GM19395 (cell line): ENCODE data around the gene RBBP9.
"Not testable (repeated sequence)": the region's sequence is repeated elsewhere in the genome, so short reads cannot be mapped to it uniquely, and the experiment has no call there.

Source experiments
- ATAC-seq: cut with Tn5 transposase; IDR thresholded peaks from one replicate; pipeline ENCODE4 v1.9.1; 2021; ENCODE audit warnings: mild to moderate bottlenecking, moderate library complexity; ENCODE audit not compliant: unreplicated experiment

Gene RBBP9

GRCh38 chr20:18496740-18497592, at the start of gene RBBP9:
RBBP9 (minus strand) TSS chr20:18497225; CDS start chr20:18497167, 58 bp downstream.
- peak; percentile 98 for ATAC-seq

GRCh38 chr20:18545566-18545965, 48.5 kb upstream of the RBBP9 start:
- no peak for ATAC-seq

GRCh38 chr20:18543932-18544331, 46.9 kb upstream of the RBBP9 start:
- no peak for ATAC-seq

GRCh38 chr20:18543216-18543615, 46.2 kb upstream of the RBBP9 start:
- no peak for ATAC-seq

- no peak for ATAC-seq
Measured at GRCh38 chr20:18541741-18542140, 44.7 kb upstream of the RBBP9 start.

- no peak for ATAC-seq
Measured at GRCh38 chr20:18537651-18538050, 40.6 kb upstream of the RBBP9 start.

- no peak for ATAC-seq
Measured at GRCh38 chr20:18533978-18534644, 37.1 kb upstream of the RBBP9 start.

- no peak for ATAC-seq
Measured at GRCh38 chr20:18533491-18533890, 36.5 kb upstream of the RBBP9 start.

GRCh38 chr20:18532626-18533025, 35.6 kb upstream of the RBBP9 start:
- no peak for ATAC-seq

GRCh38 chr20:18529041-18529440, 32.0 kb upstream of the RBBP9 start:
- ATAC-seq: no peak

GRCh38 chr20:18527836-18528235, 30.8 kb upstream of the RBBP9 start:
- ATAC-seq: no peak

- no peak for ATAC-seq
Measured at GRCh38 chr20:18527339-18527738, 30.3 kb upstream of the RBBP9 start.

GRCh38 chr20:18526761-18527160, 29.7 kb upstream of the RBBP9 start:
- ATAC-seq: not testable (repeated sequence)

- ATAC-seq: no peak
Measured at GRCh38 chr20:18524646-18525045, 27.6 kb upstream of the RBBP9 start.

GRCh38 chr20:18523066-18523465, 26.0 kb upstream of the RBBP9 start:
- no peak for ATAC-seq

GRCh38 chr20:18522066-18522465, 25.0 kb upstream of the RBBP9 start:
- not testable (repeated sequence) for ATAC-seq

GRCh38 chr20:18515973-18516372, 18.9 kb upstream of the RBBP9 start:
- no peak for ATAC-seq

- ATAC-seq: no peak
Measured at GRCh38 chr20:18514127-18514526, 17.1 kb upstream of the RBBP9 start.

- no peak for ATAC-seq
Measured at GRCh38 chr20:18513208-18513607, 16.2 kb upstream of the RBBP9 start.

GRCh38 chr20:18511571-18511970, 14.5 kb upstream of the RBBP9 start:
- no peak for ATAC-seq

GRCh38 chr20:18507218-18508191, 10.5 kb upstream of the RBBP9 start, which contains the start of gene SEC23B:
SEC23B (plus strand) TSS chr20:18507940; CDS start chr20:18510836, 2,896 bp downstream.
- peak; percentile 96 for ATAC-seq
